ENCODE data around the gene POFUT2. TPM values are rescaled to one million over a fixed set of nuclear protein-coding genes. Genes with fewer than 3 reads are reported as not detected.

The POFUT2 gene
- total RNA-seq, 1 donor from 2014 or later = 18.0 TPM

DNA sequence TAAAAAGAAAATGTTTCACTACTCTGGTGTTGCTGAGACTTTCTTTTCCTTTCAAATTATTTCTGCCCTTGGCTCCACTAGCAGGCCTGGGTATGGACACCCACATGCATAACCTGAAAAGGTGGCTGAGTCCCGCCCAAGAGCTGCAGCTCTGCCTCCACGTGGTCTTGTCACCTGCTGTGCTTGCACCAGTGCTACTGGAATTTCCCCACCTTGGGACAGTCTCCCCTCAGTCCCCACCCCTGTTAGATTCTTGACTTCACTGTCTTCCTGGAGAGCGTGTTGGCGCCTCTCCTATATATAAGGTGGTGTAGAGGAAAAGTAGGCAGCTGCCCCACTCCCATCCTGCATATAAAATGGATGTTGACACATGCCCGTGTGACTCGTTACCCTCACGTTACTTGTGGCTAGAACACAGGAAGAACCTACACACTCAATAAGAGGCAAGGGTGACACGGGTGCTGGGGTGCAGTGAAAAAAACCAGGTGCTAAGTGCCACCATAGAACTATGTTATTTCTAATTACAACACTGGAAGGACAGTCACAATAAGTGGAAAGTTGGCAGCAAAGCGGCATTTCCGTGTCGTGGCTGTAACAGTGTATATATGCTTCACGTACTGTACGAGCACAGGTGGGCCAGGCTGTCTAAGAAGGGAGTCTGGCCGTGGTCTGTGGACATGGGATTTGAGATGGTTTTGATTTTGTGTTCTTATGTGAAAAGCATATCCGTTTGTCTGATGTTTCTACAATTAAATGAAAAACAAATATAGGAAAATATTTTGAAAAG lies 61.0 kb downstream of the POFUT2 start:
- intact Hi-C loops (cut with micrococcal nuclease) = loop anchor here (2.0 kb wide), 1 partner anchor 74 kb away; no protein-coding TSS in a partner anchor

DNA sequence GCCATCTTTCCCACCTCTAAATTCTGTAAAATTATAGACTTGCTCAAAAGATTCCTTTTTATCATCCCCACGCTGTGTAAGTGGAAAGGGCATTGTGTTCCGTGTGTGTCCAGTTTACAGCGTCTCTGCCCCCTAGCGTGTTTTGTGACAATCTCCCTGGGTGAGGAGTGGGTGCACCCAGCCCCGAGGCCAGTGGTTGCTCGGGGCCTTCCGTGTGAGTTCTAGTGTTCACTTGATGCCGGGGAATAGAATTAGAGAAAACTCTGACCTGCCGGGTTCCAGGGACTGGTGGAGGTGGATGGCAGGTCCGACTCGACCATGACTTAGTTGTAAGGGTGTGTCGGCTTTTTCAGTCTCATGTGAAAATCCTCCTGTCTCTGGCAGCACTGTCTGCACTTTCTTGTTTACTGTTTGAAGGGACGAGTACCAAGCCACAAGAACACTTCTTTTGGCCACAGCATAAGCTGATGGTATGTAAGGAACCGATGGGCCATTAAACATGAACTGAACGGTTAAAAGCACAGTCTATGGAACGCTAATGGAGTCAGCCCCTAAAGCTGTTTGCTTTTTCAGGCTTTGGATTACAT lies 61.9 kb downstream of the POFUT2 start:
- intact Hi-C loops (cut with micrococcal nuclease) = loop anchor here (2.0 kb wide), 1 partner anchor 73 kb away; no protein-coding TSS in a partner anchor

DNA sequence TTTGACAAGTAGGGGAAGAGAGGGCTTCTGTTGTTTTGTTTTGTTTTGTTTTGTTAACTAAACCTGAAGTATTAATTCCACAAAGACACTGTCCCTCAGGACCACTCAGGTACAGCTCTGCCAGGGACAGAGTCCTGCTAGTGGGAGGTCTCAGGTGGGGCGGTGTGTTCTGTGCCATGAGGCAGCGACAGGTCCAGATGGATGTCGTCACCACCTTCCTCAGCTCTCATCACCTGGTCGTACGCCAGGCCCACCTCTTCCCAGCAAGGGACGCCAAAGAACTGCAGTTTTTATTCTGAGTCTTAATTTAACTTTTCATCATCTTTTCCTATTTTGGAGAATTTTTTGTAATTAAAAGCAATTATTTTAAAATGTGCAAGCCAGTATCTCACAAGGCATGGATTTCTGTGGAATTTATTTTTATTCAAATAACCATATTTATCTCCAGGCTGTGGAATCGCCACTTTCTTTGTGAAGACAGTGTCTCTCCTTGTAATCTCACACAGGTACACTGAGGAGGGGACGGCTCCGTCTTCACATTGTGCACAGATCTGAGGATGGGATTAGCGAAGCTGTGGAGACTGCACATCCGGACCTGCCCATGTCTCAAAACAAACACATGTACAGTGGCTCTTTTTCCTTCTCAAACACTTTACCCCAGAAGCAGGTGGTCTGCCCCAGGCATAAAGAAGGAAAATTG lies 62.5 kb downstream of the POFUT2 start:
- intact Hi-C loops (cut with micrococcal nuclease) = no loop called here

DNA sequence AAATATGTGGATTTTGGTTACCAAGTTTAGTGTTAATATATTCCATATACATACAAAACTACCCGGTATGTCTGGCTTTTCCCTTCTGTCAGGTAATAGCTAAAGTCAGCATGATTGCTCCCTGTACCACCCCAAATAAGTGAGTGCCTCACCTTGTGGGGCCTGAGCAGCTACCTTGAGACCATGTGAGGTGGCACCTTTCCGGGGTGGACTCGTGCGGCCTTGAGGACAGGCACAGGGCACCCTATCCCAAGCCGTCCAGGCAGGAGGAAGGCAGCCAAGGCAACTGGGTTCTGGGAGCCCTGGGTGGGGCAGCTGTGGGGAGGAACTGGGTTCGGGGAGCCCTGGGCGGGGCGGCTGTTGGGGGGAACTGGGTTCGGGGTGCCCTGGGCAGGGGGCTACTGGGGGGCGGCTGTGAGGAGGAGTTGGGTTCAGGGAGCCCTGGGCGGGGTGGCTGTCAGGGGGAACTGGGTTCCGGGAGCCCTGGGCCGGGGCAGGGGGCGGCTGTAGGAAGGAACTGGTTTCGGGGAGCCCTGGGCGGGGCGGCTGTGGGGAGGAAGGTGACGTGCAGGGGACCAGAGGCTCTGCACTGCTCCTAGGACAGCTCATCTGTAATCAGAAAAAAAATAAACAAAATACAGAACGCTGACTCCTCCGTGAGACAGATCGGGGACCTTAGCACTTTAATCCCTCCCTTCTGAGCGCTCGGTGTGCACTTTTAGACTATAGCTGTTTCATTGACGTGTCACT lies 63.3 kb downstream of the POFUT2 start:
- intact Hi-C loops (cut with micrococcal nuclease) = no loop called here

- intact Hi-C loops (cut with micrococcal nuclease) = no loop called here
Observed at GRCh38 chr21:45223236-45224185, 64.2 kb downstream of the POFUT2 start.

DNA sequence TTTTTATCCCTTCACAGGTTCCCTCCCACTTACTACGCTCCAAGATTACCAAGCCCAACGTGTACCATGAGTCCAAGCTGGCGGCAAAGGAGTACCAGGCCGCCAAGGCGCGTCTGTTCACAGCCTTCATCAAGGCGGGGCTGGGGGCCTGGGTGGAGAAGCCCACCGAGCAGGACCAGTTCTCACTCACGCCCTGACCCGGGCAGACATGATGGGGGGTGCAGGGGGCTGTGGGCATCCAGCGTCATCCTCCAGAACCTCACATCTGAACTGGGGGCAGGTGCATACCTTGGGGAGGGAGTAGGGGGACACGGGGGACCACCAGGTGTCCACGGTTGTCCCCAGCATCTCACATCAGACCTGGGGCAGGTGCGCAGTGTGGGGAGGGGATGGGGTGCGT lies 65.7 kb downstream of the POFUT2 start:
- intact Hi-C loops (cut with micrococcal nuclease) = no loop called here

DNA sequence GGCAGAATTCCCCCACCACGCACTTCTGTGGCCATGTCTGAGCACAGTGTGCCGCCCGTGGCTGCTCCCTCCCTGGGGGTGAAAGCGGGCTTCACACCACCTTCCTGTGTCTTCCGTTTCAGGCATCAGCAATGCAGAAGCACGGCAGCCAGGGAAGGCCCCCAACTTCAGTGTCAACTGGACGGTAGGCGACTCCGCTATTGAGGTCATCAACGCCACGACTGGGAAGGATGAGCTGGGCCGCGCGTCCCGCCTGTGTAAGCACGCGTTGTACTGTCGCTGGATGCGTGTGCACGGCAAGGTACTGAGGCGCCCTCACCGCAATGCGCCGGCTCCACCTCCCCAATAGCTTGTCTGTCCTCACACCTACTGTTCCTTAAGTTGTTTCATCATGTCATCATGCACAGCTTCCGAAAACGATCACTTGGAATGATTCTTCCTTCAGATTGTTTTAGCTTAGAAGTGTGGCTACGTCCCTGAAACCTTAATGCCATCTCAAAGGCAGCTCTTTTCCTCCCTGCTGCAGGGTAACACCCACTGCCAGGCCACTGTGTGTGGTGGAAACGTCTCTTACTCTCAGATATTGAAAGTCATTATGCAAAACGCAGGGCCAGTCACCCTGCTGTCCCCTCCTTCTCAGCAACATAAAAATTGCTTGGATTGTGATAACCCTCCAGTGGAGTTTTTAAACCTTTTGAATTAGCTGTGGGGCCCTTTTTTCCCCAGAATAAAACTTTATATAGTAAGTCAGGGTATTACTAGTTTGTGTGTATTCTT lies 66.8 kb downstream of the POFUT2 start:
- intact Hi-C loops (cut with micrococcal nuclease) = no loop called here

GRCh38 chr21:45220071-45220481 lies 67.6 kb downstream of the POFUT2 start:
- intact Hi-C loops (cut with micrococcal nuclease) = no loop called here

DNA sequence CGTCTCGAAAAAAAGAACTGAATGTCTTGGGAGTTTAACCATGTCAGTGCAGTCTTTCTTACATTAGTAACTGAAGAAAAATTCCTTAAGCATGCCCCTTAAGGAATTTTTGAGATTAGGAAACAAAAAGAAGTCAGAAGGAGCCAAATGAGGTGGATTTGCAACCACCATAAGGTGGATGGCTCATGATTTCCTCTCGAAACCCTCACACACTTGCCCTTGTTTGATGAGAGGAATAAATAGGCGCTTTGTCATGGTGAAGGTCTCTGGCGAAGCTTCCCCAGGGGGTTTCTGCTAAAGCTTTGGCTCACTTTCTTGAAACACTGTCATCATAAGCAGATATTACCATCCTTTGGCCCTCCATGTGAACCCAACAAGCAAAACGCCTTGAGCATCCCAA lies 68.2 kb downstream of the POFUT2 start:
- intact Hi-C loops (cut with micrococcal nuclease) = no loop called here

DNA sequence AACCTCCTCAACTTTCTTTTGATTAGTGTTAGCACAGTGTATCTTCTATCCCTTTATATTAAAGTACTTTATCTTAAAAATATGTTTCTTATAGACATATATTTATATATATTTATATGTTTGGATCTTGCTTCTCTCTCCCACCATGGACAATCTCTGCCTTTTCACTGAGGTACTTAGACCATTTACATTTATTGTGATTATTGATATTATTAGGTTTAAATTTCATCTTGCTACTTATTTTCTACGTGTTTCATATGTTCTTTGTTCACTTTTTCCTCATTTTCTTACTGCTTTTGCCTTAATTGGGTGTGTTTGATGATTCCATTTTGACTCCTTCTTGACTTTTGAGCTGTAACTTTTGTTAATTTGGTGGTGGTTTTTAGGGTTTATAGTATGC lies 70.7 kb downstream of the POFUT2 start:
- intact Hi-C loops (cut with micrococcal nuclease) = no loop called here

GRCh38 chr21:45215213-45215612 lies 72.5 kb downstream of the POFUT2 start:
- intact Hi-C loops (cut with micrococcal nuclease) = no loop called here

Other genes with a start within 250 kb of the POFUT2 start
- gene ADARB1, start 213.3 kb downstream of the POFUT2 start, total RNA-seq = 37.2 and 41.4 TPM in 2 replicates
- 6.5 and 7.8 TPM in 2 replicates for gene COL18A1, start 117.3 kb upstream of the POFUT2 start, total RNA-seq